GM12865 (cell line): ENCODE results near the gene ACSL4.
A peak's percentile ranks its signal among the peaks of the same experiment; 100 is the strongest.

ENCODE experiments used
- DNase-seq: peaks from one replicate; pipeline ENCODE4 v3.0.0; 2010; ENCODE audit warnings: low read depth
- H3K4me3 ChIP-seq: 2 replicates; pipeline ENCODE4 v1.5.1; 2011; ENCODE audit warnings: mild to moderate bottlenecking, low read depth, low read length, control low read depth
- TF ChIP-seq, protein P1 (sequence below): IDR thresholded peaks from 2 replicates; pipeline ENCODE4 v1.5.1; 2011; ENCODE audit warnings: low read length, control low read depth, low read depth, inconsistent platforms; ENCODE audit not compliant: insufficient read depth; ENCODE audit errors: missing control alignments

The ACSL4 gene

DNA sequence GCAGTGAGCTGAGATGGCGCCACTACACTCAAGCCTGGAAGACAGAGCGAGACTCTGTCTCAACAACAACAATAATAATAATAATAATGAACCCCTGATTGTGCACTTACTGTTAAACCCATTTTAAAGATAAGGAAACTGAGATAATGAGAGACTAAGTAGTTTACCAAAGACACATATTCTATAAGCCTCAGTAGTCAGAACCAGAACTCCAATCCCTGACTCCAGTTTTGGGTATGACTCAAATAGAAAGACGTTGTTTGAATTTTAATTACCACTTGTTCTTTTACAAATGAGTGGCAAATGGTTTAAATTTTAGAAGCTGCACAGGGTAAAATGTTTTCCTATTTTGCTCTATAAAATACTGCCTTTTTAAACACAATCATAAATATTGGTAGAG lies 37.4 kb downstream of the ACSL4 start:
- H3K4me3 ChIP-seq = no peak overlapping the region
- TF ChIP-seq, protein P1, sequence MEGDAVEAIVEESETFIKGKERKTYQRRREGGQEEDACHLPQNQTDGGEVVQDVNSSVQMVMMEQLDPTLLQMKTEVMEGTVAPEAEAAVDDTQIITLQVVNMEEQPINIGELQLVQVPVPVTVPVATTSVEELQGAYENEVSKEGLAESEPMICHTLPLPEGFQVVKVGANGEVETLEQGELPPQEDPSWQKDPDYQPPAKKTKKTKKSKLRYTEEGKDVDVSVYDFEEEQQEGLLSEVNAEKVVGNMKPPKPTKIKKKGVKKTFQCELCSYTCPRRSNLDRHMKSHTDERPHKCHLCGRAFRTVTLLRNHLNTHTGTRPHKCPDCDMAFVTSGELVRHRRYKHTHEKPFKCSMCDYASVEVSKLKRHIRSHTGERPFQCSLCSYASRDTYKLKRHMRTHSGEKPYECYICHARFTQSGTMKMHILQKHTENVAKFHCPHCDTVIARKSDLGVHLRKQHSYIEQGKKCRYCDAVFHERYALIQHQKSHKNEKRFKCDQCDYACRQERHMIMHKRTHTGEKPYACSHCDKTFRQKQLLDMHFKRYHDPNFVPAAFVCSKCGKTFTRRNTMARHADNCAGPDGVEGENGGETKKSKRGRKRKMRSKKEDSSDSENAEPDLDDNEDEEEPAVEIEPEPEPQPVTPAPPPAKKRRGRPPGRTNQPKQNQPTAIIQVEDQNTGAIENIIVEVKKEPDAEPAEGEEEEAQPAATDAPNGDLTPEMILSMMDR = no peak
- DNase-seq = no peak

DNA sequence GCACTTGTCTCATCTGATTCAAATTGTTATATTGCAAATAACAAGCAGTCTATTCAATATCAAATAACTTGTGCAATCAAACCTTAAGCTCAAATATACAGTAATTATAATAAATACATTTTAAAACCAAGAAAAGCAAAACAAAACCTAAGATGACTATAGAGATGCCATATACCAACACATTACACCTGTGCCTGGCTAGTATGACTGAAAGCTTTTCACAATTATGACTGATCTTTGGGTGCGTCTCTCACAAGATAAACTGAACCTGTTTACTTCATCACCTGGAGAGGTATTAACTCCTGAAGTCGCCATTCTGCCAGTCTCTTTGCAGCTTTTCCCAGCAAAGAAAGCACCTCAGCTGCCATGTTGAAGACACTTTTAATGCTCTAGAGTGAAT lies 41.3 kb downstream of the ACSL4 start:
- no peak overlapping the region for H3K4me3 ChIP-seq
- TF ChIP-seq, protein P1 = no peak
- DNase-seq = no peak

DNA sequence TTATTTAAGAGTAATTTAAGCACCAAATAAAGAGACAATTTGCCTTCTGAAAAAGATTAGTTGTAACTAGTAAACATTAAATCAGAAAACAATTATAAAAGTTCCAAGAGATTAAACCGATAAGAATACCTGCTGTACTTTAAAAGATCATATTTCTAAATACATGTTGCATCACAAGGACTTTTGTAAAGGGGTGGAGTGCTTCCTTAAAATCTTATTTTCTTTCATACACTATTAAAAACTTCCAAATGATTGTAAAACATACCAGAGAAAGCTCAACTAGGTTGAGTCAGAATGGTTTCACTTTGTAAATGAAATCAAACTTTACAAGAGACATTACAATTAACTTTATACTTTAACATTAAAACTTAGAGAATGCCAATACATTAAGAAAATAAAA lies 41.8 kb downstream of the ACSL4 start:
- no peak for DNase-seq
- TF ChIP-seq, protein P1 = no peak
- H3K4me3 ChIP-seq = no peak overlapping the region

DNA sequence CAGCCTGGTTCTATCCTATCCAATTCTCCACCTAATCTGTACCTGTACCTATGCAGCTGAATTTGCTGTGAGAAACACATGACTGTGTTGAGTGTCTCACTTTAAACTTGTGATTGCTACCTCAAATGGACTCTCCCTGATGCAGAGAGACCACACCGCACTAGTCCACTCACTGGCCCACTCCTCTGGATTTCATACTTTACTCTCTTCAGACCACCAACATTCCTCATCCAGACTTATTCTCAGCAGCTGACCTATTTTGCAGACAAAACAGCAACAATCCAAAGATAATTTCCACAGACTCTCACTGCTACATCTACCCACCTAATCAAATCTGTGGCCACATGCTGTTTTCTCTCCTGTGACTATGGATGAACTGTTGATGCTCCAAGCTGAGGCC lies 45.2 kb downstream of the ACSL4 start:
- no peak overlapping the region for H3K4me3 ChIP-seq
- TF ChIP-seq, protein P1 = no peak
- DNase-seq = no peak

DNA sequence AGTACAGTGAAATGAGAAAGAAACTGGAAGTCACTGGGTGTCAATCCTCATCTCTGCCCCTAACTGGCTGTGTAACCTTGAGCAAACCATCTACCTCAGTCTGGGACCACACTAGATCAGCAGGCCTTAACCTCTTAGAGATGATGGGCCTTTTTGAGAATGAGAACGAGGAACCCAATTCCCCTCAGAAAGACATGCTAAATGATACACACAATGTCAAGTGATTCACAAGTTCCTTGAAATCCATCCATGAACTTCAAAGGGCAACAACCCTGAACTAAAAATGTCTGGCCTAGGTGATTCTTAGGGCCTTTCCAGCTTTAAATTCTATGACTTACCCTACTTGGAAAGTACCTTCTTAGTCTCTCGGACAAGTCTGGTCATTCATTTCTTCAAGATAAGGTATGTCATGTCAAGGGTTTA lies 47.4 kb downstream of the ACSL4 start:
- no peak overlapping the region for H3K4me3 ChIP-seq
- DNase-seq = peak; percentile 18
- TF ChIP-seq, protein P1 = no peak

DNA sequence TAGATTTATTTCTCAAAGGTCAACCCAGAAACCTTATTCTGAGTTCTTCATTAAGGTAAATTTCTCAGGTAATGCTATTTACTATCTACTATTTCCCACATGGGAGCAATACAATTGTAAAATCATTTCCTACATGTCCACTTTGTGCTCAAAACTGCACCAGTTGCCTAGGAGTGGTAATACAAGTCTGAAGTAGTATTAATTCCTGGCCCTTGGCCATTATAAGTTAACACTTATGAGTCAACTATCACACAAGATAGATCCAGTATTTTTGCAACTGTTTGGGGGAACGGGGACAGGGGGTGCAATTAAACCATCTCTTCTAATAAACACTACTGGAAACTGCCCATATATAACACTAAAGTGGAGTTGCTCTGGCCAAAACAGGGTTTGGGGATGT lies 48.9 kb downstream of the ACSL4 start:
- TF ChIP-seq, protein P1 = no peak
- no peak for DNase-seq
- no peak overlapping the region for H3K4me3 ChIP-seq

DNA sequence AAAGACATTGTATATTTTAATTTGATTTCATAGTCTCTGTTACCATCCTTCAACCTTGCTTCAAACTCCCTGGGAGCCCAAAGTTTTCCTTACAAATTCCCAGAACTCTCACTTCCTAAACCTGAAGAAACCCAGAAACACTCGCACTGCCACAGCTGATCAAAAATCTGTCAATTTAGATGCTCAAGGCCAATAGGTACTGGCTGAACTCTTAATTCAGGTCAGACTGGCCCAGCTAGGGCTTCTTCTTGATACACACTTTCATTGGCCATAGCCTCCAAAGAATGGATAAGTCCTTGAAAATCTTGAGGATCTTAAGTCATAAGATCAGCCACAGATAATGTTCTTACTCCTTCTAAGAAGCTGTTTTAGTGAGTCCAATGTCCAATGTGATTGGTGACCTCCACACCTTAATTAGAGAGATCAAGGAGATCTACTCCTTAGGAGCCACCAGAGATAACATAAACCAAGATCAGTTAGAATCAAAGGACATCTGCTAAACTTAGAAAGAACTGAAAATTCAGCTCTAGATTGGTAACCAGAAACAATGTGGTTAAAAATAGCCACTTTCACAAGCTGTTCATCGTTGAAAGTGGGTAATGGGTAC lies 51.5 kb downstream of the ACSL4 start:
- DNase-seq = no peak
- no peak overlapping the region for H3K4me3 ChIP-seq
- TF ChIP-seq, protein P1 = no peak
